Measurements from ENCODE around the gene SETD3.

- TF ChIP-seq, protein P1, sequence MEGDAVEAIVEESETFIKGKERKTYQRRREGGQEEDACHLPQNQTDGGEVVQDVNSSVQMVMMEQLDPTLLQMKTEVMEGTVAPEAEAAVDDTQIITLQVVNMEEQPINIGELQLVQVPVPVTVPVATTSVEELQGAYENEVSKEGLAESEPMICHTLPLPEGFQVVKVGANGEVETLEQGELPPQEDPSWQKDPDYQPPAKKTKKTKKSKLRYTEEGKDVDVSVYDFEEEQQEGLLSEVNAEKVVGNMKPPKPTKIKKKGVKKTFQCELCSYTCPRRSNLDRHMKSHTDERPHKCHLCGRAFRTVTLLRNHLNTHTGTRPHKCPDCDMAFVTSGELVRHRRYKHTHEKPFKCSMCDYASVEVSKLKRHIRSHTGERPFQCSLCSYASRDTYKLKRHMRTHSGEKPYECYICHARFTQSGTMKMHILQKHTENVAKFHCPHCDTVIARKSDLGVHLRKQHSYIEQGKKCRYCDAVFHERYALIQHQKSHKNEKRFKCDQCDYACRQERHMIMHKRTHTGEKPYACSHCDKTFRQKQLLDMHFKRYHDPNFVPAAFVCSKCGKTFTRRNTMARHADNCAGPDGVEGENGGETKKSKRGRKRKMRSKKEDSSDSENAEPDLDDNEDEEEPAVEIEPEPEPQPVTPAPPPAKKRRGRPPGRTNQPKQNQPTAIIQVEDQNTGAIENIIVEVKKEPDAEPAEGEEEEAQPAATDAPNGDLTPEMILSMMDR (IDR thresholded peaks at IDR 0.05), result no peak
- TF ChIP-seq POLR2A (IDR thresholded peaks at IDR 0.05), result no peak
Observed at GRCh38 chr14:99380991-99381687, 99.5 kb downstream of the SETD3 start.

Measured in right lobe of liver (tissue), 4 donors.